ENCODE results near the gene MPZL2. TPM values are rescaled to one million over a fixed set of nuclear protein-coding genes. Genes with fewer than 3 reads are reported as not detected.

MPZL2 gene
- total and polyA plus RNA-seq, 2 of the 8 experiments (the other 6 are each of a cell fraction or from before 2014, with no cell fraction given), result 2.4 to 3.2 TPM

GRCh38 chr11:118260353-118260752 lies 3.7 kb downstream of the MPZL2 start:
- Histone ChIP-seq H3K9me3 (ENCODE audit: insufficient read depth in 2 of 2, low read depth in 1 of 2, low read length in 1 of 2) (no peaks in the 10 kb centered on the region), H3K27ac (ENCODE audit: low read depth, low read length) (no peak overlapping the region), H3K4me1 (replicated peaks in 1 of 4; ENCODE audit: control insufficient read depth in 3 of 4, insufficient read depth in 4 of 4, low read length in 3 of 4) (peaks cover 3 to 11% (median 4%) of the 10 kb centered on the region in 4 experiments; a peak in 4 of 7 replicates), H3K23ac (ENCODE audit: insufficient read length) (no peak overlapping the region), H2BK12ac (ENCODE audit: low read depth, low read length) (no peak overlapping the region), H4K20me1 (replicated peaks in 1 of 2; ENCODE audit: control insufficient read depth in 1 of 2, insufficient read depth in 2 of 2, low read length in 2 of 2) (no peaks in the 10 kb centered on the region), H3K18ac (ENCODE audit: extremely low read depth, low read length) (no peak overlapping the region), H3K4me2 (ENCODE audit: insufficient read depth in 1 of 2, low read depth in 2 of 2, low read length in 2 of 2) (no peak overlapping the region), H3K36me3 (ENCODE audit: control insufficient read depth in 2 of 4, insufficient read depth in 4 of 4, low read length in 3 of 4) (no peaks in the 10 kb centered on the region), H3K23me2 (ENCODE audit: low read depth, low read length) (peaks cover 5% of the 10 kb centered on the region; the same call in 1 of the 2 replicates), H3K9ac (replicated peaks in 1 of 4; ENCODE audit: extremely low read depth in 1 of 4, low read depth in 3 of 4, low read length in 3 of 4) (no peak overlapping the region), H2AK5ac (ENCODE audit: low read depth, low read length) (no peak overlapping the region), H3K79me1 (ENCODE audit: low read depth, low read length) (no peaks in the 10 kb centered on the region), H2BK20ac (ENCODE audit: low read length) (no peak overlapping the region), H2BK15ac (ENCODE audit: low read length) (no peak overlapping the region), H2BK5ac (ENCODE audit: low read depth, low read length) (no peak overlapping the region), H4K5ac (ENCODE audit: insufficient read length, low read depth, low read length) (no peak overlapping the region), H3K27me3 (replicated peaks in 1 of 4; ENCODE audit: control insufficient read depth in 3 of 4, extremely low read depth in 1 of 4, insufficient read depth in 3 of 4, low read length in 3 of 4) (peaks cover 1 to 28% (median 22%) of the 10 kb centered on the region in 4 experiments), H3K4ac (replicated peaks; ENCODE audit: insufficient read length, low read depth, low read length) (no peak overlapping the region), H3K79me2 (ENCODE audit: control insufficient read depth in 1 of 2, insufficient read depth in 2 of 2, low read length in 2 of 2) (no peaks in the 10 kb centered on the region), H4K8ac (ENCODE audit: extremely low read depth, insufficient read depth, low read length) (no peak overlapping the region), H4K91ac (replicated peaks; ENCODE audit: insufficient read length, low read length) (no peak overlapping the region), H3K56ac (replicated peaks; ENCODE audit: insufficient read length, low read depth, low read length) (no peak overlapping the region), H3K14ac (ENCODE audit: insufficient read length) (no peak overlapping the region), H3K4me3 (ENCODE audit: extremely low read depth in 1 of 4, insufficient read depth in 2 of 4, low read depth in 3 of 4, low read length in 4 of 4) (no peak overlapping the region), H2BK120ac (replicated peaks; ENCODE audit: low read depth, low read length) (no peak overlapping the region), H2AFZ (ENCODE audit: low read length) (no peak overlapping the region)
- CTCF ChIA-PET (ENCODE audit: partially characterized antibody), result interaction anchor here (0.6 to 3.9 kb wide), 7 partner anchors 15 to 89 kb away, joined by 3 to 16 read pairs (median 4); partner anchors contain the start of gene JAML
- WGBS, 2 experiments (ENCODE audit: extremely low coverage in 1 of 2, insufficient coverage in 1 of 2, insufficient read length in 1 of 2, insufficient replicate concordance in 2 of 2, low coverage in 1 of 2, low lambda C conversion rate in 2 of 2, missing lambda C conversion rate in 1 of 2), result 94% methylated on average over 3 of the region's 3 CpGs; no CpG with 5 or more reads in 1 of the 2 experiments
- POLR2A ChIA-PET (ENCODE audit: partially characterized antibody), result interaction anchor here (1.4 kb wide), 1 partner anchor 55 kb away, joined by 3 read pairs; no protein-coding TSS in a partner anchor
- DNase-seq (ENCODE audit: low read depth in 1 of 2, low spot score in 2 of 2) (no peak), FAIRE-seq (no peak)
- no peak for TF ChIP-seq NRF1 (IDR thresholded peaks at IDR 0.05; ENCODE audit: low read depth, low read length)

All from H1 (cell line).